GM21423 (cell line): ENCODE data around the gene PIEZO1.

ENCODE experiments used
- ATAC-seq: cut with Tn5 transposase; IDR thresholded peaks from one replicate; pipeline ENCODE4 v1.9.1; 2021; ENCODE audit warnings: mild to moderate bottlenecking, moderate library complexity; ENCODE audit not compliant: unreplicated experiment

Gene PIEZO1

DNA sequence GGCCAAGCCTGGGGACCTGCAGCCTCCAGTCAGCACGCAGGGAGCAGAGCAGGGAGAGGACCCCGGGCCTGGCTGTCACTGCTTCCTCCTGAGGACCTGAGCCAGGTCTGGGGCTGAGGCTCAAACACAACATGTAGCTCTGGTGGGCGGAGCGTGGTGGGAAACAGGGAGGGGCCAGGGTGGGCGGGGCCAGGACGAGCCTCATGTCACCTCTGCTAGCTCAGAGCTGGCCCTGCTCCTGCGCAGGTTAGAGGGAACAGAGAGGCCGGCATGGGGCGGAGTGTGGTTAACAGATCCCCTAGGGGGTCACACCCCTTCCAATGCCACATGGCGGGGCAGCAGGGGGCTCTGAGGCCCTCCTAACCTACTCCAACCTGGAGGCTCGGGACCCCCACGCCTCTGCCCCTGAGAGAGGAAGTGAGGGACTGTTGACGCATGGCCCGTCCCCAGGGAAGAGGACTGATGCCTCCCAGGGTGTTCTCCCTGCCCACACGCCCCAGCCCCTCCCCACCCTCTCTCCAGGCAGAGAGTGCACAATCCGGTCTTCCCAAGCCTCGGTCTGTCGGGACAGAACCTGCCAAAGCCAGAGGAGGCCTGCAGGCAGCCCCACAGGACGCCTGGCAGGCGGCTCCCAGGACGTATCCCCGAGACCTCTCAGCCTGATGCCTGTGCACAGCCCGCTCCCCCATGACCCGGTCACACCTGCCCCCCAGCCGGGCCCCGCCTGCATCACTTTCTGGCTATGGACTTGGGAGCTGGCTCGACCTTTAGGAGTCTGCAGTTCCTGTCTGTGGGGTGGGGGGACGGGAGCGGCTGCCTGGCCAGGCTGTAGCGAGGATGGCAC, 15.2 kb downstream of the PIEZO1 start:
- ATAC-seq, result no peak

DNA sequence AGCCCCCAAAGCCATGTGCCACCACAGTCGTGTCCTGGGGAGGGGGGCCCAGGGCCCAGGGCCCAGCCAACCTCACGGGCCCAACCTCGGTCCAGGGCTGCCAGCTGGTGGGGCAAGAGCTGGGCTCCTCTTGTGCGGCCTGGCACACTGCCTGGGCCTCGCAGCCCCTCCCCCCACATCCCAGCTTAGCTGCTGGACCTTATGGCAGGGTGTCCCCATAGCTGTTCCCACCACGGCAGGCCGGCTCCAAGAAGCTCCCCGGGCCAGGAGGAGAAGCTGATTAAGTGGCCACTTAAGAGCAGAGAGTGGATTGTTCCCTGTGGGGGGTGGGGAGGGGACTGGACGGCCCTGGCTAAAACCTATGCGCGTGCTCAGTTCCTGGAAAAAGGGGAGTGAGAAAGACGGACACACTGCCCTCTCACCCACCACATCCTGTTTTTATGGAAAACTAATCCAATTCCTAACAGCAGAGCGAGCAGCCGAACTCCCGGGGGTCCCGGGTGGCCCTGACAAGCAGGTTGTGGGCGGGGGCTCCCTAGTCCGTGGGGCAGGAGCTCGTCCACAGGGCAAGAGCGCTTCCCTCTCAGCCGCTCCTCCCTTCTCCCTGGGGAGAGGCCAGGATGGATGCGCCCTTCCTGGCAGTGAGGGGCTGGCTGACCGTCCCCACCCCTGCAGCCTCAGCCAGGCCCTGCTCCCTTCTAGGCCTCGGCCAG, 16.8 kb downstream of the PIEZO1 start:
- no peak for ATAC-seq

DNA sequence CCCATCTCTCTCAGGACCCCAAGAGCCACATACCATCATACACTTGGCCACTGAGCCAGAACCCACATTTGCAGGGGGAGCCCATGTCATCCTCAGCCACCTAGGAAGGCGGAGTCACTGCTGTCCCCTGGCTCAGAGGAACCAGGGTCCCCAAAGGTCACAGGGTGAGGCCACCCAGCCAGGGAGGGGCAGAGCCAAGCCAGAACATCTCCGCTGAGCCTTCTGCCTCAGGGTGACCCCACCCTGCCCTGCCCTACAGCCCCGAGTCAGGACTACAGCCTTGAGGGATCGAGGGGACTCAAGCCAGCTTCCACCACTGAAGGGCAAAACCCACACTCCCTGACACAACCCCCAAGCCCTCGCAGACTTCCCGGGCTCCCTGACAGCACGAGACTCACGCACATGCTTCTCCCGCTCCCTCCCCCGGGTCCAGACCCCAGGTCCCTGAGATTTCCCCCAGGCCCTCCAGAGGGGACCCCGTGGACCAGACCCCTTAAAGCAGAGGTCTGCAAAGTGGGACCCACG, 17.4 kb downstream of the PIEZO1 start:
- no peak for ATAC-seq

DNA sequence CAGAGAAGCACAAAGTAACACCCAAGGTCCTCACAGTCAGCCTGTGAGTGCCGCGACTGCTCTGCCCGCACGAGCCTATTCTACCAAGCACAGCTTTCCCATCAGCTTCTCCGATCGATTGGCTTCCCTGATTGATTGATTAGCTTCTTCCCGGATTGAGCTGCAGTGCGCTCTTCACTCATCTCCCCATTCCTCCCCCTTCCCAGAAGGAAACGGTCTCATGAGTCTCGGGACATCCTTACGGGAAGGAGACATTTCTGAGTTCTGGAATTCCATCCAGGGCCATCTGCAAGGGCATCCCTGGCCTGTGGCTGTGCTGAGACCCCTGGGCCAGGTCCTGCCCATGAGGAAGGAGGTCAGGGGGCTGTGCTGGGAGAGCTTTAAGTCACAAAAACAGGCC, 18.0 kb downstream of the PIEZO1 start:
- ATAC-seq, result no peak

DNA sequence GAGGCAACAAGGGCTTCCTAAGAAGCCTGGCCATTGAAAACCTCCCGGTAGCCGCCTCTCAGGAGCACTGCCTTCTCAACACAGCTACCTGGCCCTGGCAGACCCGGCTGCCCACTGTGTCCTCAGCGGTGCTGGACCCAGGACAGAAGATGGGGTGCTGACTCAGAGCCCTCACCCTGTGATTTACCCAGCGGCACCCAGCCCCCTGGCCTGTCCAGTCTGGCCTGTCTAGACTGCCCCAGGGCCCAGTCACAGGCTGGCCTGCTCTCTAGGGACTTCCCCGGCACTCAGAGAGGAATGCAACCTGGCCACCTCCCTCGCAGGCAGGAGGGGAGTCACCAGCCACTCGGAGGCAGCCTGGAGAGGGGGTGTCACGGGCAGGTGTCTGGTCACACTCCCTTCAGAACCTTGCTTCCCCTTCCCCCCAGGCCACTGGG, 20.1 kb downstream of the PIEZO1 start:
- no peak for ATAC-seq

DNA sequence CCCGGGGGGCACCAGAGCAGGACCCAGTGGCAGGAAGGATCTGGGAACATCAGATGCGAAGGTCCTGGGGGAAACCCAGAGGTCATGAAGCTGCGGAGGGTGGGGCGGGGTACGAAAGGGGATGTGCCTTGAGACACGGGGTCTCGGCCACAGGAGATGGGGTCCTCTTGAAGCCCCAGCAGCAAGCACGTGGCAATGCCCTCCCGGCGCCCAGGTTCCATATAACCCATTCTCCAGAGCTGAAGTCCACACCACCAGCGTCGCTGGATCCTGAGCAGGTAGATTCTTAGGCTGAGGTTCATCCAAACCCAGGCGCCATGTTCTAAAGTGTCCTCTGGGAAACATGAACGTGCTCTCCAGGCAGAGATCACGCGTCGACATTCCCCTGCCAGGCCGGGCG, 20.9 kb downstream of the PIEZO1 start:
- ATAC-seq, result no peak

DNA sequence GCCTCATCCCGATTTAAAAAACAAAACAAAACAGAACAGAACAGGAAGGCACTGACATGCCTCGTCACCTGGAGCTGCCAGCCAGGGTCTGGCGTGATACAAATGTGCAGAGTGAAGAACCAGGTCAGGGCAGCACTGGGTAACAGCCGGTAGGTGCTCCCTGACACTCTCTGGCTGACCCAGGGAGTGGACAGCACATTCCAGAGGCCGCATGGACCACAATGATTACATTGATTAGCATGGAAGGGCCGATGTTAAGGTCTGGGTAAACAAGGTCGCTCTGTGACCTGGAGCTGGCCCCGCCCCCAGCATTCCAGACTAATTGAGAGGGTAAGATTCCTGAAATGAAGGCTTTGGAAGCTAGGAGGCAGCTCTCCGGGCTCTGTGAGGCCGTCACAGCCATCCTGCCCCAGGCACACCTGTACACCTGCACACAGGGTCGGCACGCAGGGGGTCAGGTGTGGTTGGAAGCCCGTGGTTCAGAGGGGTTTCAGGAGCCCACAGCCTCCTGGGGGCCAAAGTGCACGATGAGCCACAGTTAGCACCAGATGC, 21.4 kb downstream of the PIEZO1 start:
- no peak for ATAC-seq

DNA sequence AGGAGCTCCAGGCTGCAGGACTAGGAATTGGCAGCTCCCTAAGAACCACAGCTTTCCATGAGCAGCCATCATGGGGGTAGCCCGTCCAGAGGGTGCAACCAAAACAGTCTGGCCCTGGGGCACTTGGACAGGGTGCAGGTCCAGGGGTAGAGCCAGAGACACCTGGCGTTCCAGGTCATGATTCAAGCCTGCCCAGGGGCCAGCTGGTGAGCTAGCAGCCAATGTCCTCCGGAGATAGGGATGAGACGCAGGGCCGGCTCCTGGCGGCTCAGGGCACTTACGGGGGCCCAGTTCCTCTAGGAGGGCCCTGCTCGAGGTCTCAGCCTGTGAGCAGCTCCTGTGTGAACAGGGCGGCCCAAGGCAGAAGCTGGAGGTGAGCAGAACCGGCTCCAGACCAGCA, 22.1 kb downstream of the PIEZO1 start:
- no peak for ATAC-seq

DNA sequence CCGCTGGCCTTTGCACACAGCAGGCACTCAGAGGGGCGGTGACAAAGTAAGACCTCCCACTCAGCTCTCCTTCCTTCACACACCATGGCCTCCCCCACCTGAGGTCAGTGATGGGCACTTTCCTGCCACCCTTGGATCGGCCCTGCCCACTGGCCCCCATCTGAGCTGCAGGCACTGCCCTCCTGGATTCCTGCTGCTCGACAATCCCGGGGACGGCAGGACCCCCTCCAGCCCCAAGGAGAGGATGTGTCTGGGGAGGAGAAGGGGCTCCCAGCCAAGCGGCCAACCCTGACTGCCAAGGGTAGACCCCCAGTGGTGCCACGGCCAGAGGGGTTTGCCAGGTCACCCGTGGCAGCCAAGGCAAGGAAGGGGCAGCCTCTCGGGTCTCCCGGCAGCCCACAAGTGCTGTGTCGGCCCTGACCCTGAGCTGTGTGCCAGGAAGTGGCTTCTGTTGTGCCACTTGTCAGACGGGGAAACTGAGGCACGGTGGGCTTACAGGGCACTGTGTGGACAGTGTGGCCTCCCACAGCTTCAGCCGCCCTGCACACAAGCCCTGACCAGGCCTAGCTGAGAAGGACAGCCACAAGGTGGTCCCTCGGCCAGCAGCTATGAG, 22.7 kb downstream of the PIEZO1 start:
- ATAC-seq, result no peak

DNA sequence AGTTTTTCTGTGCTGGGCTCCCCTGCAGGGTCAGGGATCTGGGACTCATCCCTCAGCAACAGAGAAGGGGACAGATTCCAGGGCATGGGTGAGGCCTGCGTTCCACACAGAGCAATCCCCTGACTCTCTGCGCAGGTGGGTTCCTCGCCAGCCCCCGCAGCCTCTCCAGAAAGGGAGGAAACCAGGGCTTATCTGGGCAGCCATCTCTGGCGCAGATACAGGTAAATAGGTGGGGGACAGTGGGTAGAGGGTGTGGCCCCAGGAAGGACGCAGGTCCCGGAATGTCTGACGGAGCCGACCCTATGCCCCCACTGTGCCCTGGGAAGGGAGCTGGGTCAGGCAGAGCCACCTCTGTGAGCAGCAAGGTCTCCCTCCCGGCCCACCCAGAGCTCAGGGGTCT, 23.2 kb downstream of the PIEZO1 start:
- ATAC-seq, result no peak

DNA sequence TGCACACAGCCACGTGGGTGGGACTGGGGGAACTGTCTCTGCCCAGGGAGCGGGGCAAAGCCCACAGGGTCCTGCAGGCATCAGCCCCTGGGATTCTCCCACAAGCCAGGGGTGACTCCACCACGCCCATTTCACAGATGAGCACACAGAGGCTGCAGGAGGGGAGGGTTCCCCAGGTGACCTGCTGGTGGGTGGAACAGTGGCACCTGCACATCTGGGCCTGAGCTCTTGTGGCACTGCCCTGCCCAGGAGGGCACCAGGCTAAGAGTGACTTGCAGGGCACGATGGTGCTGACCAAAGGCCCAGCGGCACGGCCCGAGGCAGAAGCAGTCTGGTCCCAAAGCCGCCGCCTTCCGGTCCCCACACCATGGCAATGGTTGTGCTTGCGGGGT, 23.9 kb downstream of the PIEZO1 start:
- no peak for ATAC-seq

DNA sequence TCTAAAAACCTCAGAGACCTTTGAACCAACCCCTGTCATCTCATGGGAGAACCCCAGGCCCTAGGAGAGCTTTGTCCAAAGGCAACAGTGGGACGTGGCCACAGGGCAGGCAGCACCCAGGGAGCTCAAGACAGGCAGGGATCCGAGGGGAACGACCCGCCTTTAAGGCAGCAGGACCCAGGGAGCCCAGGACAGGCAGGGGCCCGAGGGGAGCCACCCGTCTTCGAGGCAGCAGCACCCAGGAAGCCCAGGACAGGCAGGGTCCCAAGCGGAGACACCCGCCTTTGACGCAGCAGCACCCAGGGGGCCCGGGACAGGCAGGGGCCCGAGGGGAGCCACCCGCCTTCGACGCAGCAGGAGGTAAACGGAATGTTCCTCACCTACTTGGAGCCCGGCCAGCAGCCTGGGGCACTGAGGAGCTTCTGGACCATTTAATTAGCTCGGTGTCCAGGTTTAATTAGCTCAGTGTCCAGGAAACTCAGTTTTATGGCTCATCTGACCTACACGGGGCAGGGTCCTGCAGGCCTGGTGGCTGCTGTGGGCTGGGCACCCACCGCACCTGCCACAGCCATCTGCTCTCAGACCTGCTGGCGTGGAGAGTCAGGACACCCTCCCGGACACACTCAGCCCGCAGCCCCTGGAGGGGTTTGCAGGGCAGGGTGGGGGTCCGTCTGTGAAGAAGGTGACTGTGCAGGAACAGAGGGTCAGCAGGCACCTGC, 24.4 kb downstream of the PIEZO1 start:
- no peak for ATAC-seq

DNA sequence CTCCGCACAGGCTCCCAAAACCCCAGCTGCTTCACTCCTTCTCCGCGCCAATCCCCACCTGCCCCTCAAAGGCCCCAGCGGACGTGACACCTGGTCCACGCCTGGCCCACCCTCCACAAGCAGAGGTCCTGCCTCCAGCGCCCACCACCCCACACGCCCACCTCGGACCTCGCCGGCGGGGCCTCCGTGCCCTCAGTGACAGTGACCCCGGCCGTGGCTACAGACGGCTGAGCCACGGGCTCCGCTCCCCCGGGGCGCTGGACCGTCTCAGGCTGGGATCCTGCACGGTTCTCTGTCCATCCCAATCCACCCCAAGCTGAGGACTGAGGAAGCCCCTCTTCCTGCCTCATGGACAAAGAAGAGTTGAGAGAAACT, 25.1 kb downstream of the PIEZO1 start:
- no peak for ATAC-seq

DNA sequence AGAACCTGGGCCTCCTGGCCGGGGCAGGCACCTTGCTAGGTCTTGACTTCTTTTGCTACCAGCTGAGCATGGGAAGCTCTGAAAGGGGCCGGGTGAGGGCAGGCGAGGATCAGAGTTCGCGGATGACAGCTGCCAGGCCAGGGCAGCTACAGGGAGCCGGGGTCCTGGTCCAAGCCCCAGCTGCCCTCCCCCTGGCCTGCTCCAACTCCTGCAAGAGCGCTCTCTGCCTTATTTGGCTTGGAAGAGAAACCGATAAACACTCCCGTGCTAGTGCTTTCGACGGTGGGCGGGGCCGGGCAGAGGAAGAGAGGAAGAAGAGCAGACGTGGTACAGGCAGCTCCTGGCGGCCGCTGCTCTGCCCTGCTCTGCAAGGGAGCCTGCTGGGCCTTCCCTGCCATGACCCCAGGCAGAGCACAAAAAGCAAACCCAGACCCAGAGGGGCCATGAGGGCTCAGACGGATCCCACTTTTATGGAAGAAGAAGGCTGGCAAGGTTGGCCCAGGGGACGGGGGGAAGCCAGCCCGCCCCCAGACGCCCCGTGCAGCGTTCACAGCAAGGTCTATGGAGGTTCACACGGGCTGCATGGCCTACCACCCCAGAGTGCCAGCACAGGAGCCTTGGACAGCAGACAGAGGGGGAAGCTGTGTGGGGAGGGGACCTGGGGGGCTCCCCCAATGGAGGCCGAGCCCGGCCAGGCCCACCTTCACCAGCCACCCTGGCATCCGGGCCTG, 25.6 kb downstream of the PIEZO1 start:
- ATAC-seq, result no peak

DNA sequence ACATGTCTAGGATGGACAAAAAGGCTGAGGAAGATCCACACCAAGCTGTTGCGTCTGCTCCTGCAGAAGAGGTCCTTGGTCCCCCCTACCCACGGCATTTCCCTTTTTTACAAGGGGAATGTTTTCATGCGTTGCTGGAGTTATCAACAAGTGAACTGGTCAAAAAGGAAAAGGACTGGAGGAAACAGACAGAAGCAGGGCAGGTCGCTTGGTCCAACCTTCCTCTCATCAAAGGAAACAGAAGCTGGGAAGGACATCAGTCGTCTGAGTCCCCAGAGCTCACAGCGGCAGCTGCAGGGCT, 26.1 kb downstream of the PIEZO1 start:
- no peak for ATAC-seq

DNA sequence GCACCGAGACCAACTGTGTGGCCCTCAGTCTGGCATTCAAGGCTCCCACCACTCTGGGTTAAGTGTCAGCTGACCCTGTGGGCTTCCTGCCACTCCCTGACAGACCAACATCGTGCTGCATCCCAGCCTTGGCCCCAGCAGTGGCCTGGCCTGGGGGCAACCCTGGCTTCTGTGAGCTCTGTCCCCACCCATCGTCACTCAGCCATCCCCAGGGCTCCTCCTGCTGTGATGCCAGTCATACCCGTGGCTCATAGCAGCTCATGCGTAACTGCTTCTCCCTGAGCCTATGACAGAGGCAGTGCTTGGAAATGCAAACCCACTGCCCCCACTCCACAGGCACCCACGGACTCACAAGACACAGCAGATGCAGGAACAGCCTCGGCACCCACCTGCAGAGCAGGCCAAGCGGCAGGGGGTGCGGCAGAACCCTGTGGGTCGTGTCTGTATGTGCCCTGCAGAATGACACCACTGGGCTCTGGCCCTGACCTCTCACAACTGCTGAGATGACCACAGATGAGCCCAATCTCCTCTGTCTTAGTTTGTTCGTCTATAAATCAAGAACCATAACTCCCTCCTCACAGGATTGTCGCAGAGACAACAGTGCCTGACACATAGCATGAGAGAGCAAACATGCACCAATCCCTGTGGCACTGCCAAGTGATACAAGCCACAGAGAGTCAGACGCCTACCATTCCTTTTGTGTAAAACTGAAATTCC, 26.6 kb downstream of the PIEZO1 start:
- ATAC-seq, result no peak

DNA sequence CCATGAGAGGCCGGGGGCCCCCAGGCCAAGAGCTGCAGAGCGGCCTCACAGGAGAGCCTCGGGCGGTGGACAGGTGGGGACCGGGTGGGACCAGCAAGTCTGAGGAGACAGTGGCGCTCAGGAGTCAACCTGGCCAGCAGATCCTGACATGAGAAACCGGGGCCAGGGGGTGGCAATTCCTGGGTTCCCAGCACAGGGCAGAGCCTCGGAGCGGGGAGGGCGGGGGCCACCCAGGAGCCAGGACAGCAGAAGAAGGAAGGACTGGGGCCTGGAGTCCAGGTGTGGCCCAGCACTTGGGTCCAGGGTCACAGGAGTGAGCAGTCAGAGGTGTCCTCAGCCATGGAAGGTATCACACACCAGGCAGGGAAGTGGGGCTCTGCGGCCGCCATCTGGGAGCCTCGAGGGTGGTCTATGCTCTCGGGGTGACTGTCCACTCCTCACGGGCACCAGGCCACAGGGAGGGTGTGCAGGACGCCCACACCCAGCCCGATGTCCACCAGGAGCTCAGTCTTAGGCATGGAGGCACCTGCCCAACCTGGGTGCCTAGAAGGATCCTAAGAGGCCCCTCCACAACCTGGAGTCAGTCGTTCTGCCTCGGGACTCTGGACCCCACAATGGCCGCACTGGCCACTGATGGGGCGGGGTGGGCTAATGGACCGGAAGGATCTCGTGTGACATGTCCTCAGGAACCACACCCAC, 29.1 kb downstream of the PIEZO1 start:
- no peak for ATAC-seq

DNA sequence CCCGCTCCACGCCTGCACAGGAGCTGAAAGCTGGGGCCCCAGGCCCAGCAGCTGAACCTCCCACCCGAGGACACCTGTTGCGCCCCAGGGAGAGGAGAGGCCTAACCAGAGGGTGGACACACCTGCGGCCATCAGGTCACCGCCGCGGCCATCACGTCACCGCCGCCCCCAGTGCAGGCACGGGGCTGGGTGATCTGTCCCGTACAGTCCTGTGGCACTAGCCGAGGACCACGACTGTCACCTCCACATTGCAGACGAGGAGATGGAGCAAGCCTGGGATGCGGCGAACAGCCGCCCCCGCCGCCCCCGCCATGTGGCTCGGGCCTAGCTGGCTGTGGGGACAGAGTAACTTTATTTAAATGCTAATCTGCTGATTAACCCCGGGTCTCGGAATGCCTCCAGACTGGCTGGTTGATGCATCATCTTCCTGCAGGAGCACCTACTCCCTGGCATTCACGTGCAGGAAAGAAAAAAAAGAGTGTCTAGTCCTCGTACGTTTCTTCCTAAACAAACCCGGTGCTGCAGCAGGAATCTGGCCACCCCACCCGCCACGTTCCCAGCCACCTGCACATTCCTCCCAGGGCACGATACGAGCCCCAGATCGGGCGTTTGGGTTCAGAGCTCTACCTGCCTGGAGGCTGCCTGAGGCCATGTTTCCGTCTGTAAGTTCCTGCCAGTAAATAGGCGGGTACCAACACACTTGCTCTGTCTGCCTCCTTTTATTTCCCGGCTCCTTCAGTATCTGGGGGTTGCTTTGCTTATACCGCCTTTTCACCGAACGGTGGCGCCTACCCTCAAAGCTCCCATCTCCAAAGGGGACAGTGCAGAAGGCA, 29.9 kb downstream of the PIEZO1 start:
- ATAC-seq, result no peak
